Glutamatergic neuron (in vitro differentiated cells): ENCODE data around the gene MYADM. TPM values are rescaled to one million over a fixed set of nuclear protein-coding genes. Genes with fewer than 3 reads are reported as not detected.
"Not testable (repeated sequence)": the region's sequence is repeated elsewhere in the genome, so short reads cannot be mapped to it uniquely, and the experiment has no call there.

Experiments used
- DNase-seq: peaks from one replicate; pipeline ENCODE4 v3.0.0; 2022
- H3K27ac Mint-ChIP-seq: one replicate; pipeline ENCODE4 v1.8.0; 2020; ENCODE audit warnings: mild to moderate bottlenecking, mixed read lengths, inconsistent platforms; ENCODE audit not compliant: unreplicated experiment
- H3K27me3 Mint-ChIP-seq: one replicate; pipeline ENCODE4 v1.8.0; 2020; ENCODE audit warnings: mild to moderate bottlenecking, moderate library complexity, mixed read lengths, inconsistent platforms; ENCODE audit not compliant: unreplicated experiment
- H3K36me3 Mint-ChIP-seq: one replicate; pipeline ENCODE4 v1.8.0; 2020; ENCODE audit warnings: mild to moderate bottlenecking, mixed read lengths, inconsistent platforms; ENCODE audit not compliant: unreplicated experiment
- H3K4me1 Mint-ChIP-seq: one replicate; pipeline ENCODE4 v1.8.0; 2020; ENCODE audit warnings: mild to moderate bottlenecking, low read depth, mixed read lengths, inconsistent platforms; ENCODE audit not compliant: unreplicated experiment
- H3K4me3 Mint-ChIP-seq: one replicate; pipeline ENCODE4 v1.8.0; 2020; ENCODE audit warnings: mild to moderate bottlenecking, mixed read lengths, inconsistent platforms; ENCODE audit not compliant: unreplicated experiment
- H3K9me3 Mint-ChIP-seq: one replicate; pipeline ENCODE4 v1.8.0; 2020; ENCODE audit warnings: mild to moderate bottlenecking, moderate library complexity, mixed read lengths, inconsistent platforms; ENCODE audit not compliant: unreplicated experiment
- CTCF ChIP-seq: fragments of 200-600 bp; sonication (generic); IDR thresholded peaks from one replicate; pipeline ENCODE4 v1.5.0; 2021; ENCODE audit not compliant: partially characterized antibody, unreplicated experiment
- total RNA-seq: library from RNA; stranded (reverse); fragmentation: NEBNext Ultra II Directional; extraction: Animal tissue kit (Norgen Biotek cat#: 25700); gene quantifications from one replicate; pipeline ENCODE4 v1.2.1, GENCODE V29; 2021; ENCODE audit not compliant: unreplicated experiment

Gene MYADM
- total RNA-seq, 1 donor from 2014 or later, result 61.5 TPM

GRCh38 chr19:53826876-53827275 lies 40.8 kb upstream of the MYADM start:
- Mint-ChIP-seq H3K27me3 (peaks cover 2% of the 10 kb centered on the region), H3K4me3 (no peak overlapping the region), H3K9me3 (peaks cover under 1% of the 10 kb centered on the region), H3K36me3 (no peaks in the 10 kb centered on the region), H3K4me1 (peaks cover 10% of the 10 kb centered on the region), H3K27ac (no peak overlapping the region)
- TF ChIP-seq CTCF, result no peak
- no peak for DNase-seq

- Mint-ChIP-seq H3K36me3 (no peaks in the 10 kb centered on the region), H3K4me1 (peaks cover 21% of the 10 kb centered on the region), H3K27me3 (peaks cover 8% of the 10 kb centered on the region), H3K9me3 (peaks cover 5% of the 10 kb centered on the region), H3K27ac (no peak overlapping the region), H3K4me3 (no peak overlapping the region)
- DNase-seq, result no peak
- no peak for TF ChIP-seq CTCF
Measured at GRCh38 chr19:53828531-53828930, 39.2 kb upstream of the MYADM start.

GRCh38 chr19:53832861-53833260 lies 34.8 kb upstream of the MYADM start:
- DNase-seq, H3K27ac Mint-ChIP-seq, H3K36me3 Mint-ChIP-seq, H3K9me3 Mint-ChIP-seq, H3K27me3 Mint-ChIP-seq: not testable (repeated sequence)
- Mint-ChIP-seq H3K4me3 (peak overlapping the region; percentile 11), H3K4me1 (peaks cover 28% of the 10 kb centered on the region)

- not testable (repeated sequence) for H3K4me3 Mint-ChIP-seq, H3K9me3 Mint-ChIP-seq, H3K36me3 Mint-ChIP-seq, H3K27me3 Mint-ChIP-seq, DNase-seq
- Mint-ChIP-seq H3K27ac (peak overlapping the region; percentile 19), H3K4me1 (peaks cover 19% of the 10 kb centered on the region)
Measured at GRCh38 chr19:53838446-53838845, 29.2 kb upstream of the MYADM start.

- not testable (repeated sequence) for H3K27me3 Mint-ChIP-seq, H3K9me3 Mint-ChIP-seq, H3K4me3 Mint-ChIP-seq
Measured at GRCh38 chr19:53840241-53840640, 27.4 kb upstream of the MYADM start.

GRCh38 chr19:53840914-53841313 lies 26.8 kb upstream of the MYADM start:
- not testable (repeated sequence) for H3K27me3 Mint-ChIP-seq, H3K27ac Mint-ChIP-seq, H3K4me3 Mint-ChIP-seq, DNase-seq, H3K9me3 Mint-ChIP-seq, H3K4me1 Mint-ChIP-seq, H3K36me3 Mint-ChIP-seq

More at GRCh38 chr19:53840241-53840640, 27.4 kb upstream of the MYADM start:
- not testable (repeated sequence) for H3K27ac Mint-ChIP-seq, DNase-seq, H3K36me3 Mint-ChIP-seq
- peaks cover 10% of the 10 kb centered on the region for H3K4me1 Mint-ChIP-seq

- Mint-ChIP-seq H3K4me1 (peaks cover 10% of the 10 kb centered on the region), H3K27ac (no peak overlapping the region), H3K36me3 (peaks cover 5% of the 10 kb centered on the region), H3K27me3 (peaks cover 12% of the 10 kb centered on the region), H3K4me3 (no peak overlapping the region), H3K9me3 (peaks cover 13% of the 10 kb centered on the region)
- DNase-seq, result no peak
- no peak for TF ChIP-seq CTCF
Measured at GRCh38 chr19:53844849-53845246, 22.8 kb upstream of the MYADM start.
